Measurements from ENCODE around the gene EIF4ENIF1. TPM values are rescaled to one million over a fixed set of nuclear protein-coding genes. Genes with fewer than 3 reads are reported as not detected.
"Not testable (repeated sequence)": the region's sequence is repeated elsewhere in the genome, so short reads cannot be mapped to it uniquely, and the experiment has no call there.

Gene EIF4ENIF1
- total RNA-seq, 1 donor: 20.2 TPM

GRCh38 chr22:31496007-31496734, 6.5 kb upstream of the EIF4ENIF1 start, which contains the start of gene SFI1:
TSS of gene SFI1 (plus strand) at chr22:31496536. CDS start at chr22:31508285, 11,749 bp downstream.
- peak; percentile 89 to 95 (median 95) for DNase-seq (ENCODE audit: low read depth in 2 of 3, low spot score in 2 of 3)

- no peak for DNase-seq (ENCODE audit: low read depth in 2 of 3, low spot score in 2 of 3)
Measured at GRCh38 chr22:31495343-31495742, 5.7 kb upstream of the EIF4ENIF1 start.

- not testable (repeated sequence) for DNase-seq (ENCODE audit: low read depth in 2 of 3, low spot score in 2 of 3)
Measured at GRCh38 chr22:31493355-31493754, 3.7 kb upstream of the EIF4ENIF1 start.

- no peak for DNase-seq (ENCODE audit: low read depth in 2 of 3, low spot score in 2 of 3)
Measured at GRCh38 chr22:31492151-31492550, 2.5 kb upstream of the EIF4ENIF1 start.

- DNase-seq (ENCODE audit: low read depth in 2 of 3, low spot score in 2 of 3): no peak
Measured at GRCh38 chr22:31491218-31491962, 1.7 kb upstream of the EIF4ENIF1 start.

GRCh38 chr22:31490496-31490925, 869 bp upstream of the EIF4ENIF1 start:
- DNase-seq (ENCODE audit: low read depth in 2 of 3, low spot score in 2 of 3): peak; percentile 44 to 97 (median 96)

GRCh38 chr22:31488988-31489617, 539 bp downstream of the EIF4ENIF1 start:
- DNase-seq (ENCODE audit: low read depth in 2 of 3, low spot score in 2 of 3): peak in 2 of 3 donors; percentile 34 to 44

GRCh38 chr22:31488346-31488883, 1.2 kb downstream of the EIF4ENIF1 start:
- no peak for DNase-seq (ENCODE audit: low read depth in 2 of 3, low spot score in 2 of 3)

GRCh38 chr22:31486951-31487350, 2.7 kb downstream of the EIF4ENIF1 start:
- DNase-seq (ENCODE audit: low read depth in 2 of 3, low spot score in 2 of 3): no peak

- DNase-seq (ENCODE audit: low read depth in 2 of 3, low spot score in 2 of 3): not testable (repeated sequence)
Measured at GRCh38 chr22:31486369-31486768, 3.3 kb downstream of the EIF4ENIF1 start.

GRCh38 chr22:31482470-31482869, 7.2 kb downstream of the EIF4ENIF1 start:
- DNase-seq (ENCODE audit: low read depth in 2 of 3, low spot score in 2 of 3): not testable (repeated sequence)

GRCh38 chr22:31481129-31481528, 8.5 kb downstream of the EIF4ENIF1 start:
- DNase-seq (ENCODE audit: low read depth in 2 of 3, low spot score in 2 of 3): no peak

GRCh38 chr22:31477329-31477728, 12.3 kb downstream of the EIF4ENIF1 start:
- no peak for DNase-seq (ENCODE audit: low read depth in 2 of 3, low spot score in 2 of 3)

GRCh38 chr22:31475800-31476199, 13.8 kb downstream of the EIF4ENIF1 start:
- no peak for DNase-seq (ENCODE audit: low read depth in 2 of 3, low spot score in 2 of 3)

- no peak for DNase-seq (ENCODE audit: low read depth in 2 of 3, low spot score in 2 of 3)
Measured at GRCh38 chr22:31474743-31475142, 14.9 kb downstream of the EIF4ENIF1 start.

GRCh38 chr22:31465307-31465706, 24.3 kb downstream of the EIF4ENIF1 start:
- DNase-seq (ENCODE audit: low read depth in 2 of 3, low spot score in 2 of 3): no peak

- no peak for DNase-seq (ENCODE audit: low read depth in 2 of 3, low spot score in 2 of 3)
Measured at GRCh38 chr22:31461699-31462098, 27.9 kb downstream of the EIF4ENIF1 start.

- DNase-seq (ENCODE audit: low read depth in 2 of 3, low spot score in 2 of 3): peak in 2 of 3 donors; percentile 42 to 62
Measured at GRCh38 chr22:31451709-31452571, 37.7 kb downstream of the EIF4ENIF1 start.

- DNase-seq (ENCODE audit: low read depth in 2 of 3, low spot score in 2 of 3): peak in 1 of 3 donors; percentile 7
Measured at GRCh38 chr22:31449506-31449905, 40.1 kb downstream of the EIF4ENIF1 start.

GRCh38 chr22:31448382-31448781, 41.3 kb downstream of the EIF4ENIF1 start:
- no peak for DNase-seq (ENCODE audit: low read depth in 2 of 3, low spot score in 2 of 3)
